Measurements from ENCODE around the gene LRP10. TPM values are rescaled to one million over a fixed set of nuclear protein-coding genes. Genes with fewer than 3 reads are reported as not detected.

LRP10 gene
- total and polyA plus RNA-seq, 2 of the 4 experiments (the other 2 are of a cell fraction), result 25.1 to 118 TPM

DNA sequence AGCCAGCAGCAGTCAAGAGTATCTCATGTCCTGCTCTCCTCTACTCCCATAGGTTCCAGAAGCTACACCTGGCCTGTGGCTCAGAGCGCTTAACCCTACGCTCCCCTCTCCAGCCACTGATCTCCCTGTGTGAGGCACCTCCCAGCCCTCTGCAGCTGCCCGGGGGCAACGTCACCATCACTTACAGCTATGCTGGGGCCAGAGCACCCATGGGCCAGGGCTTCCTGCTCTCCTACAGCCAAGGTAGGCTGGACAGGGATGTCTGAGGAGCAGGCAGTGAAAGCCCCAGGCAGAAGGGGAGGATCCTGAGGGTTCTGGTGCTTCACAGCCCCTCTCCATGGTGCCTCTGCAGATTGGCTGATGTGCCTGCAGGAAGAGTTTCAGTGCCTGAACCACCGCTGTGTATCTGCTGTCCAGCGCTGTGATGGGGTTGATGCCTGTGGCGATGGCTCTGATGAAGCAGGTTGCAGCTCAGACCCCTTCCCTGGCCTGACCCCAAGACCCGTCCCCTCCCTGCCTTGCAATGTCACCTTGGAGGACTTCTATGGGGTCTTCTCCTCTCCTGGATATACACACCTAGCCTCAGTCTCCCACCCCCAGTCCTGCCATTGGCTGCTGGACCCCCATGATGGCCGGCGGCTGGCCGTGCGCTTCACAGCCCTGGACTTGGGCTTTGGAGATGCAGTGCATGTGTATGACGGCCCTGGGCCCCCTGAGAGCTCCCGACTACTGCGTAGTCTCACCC, 3.6 kb downstream of the LRP10 start (continued):
- TF ChIP-seq FOS (IDR thresholded peaks at IDR 0.05; ENCODE audit: low read depth, low read length) (no peak), CEBPB (IDR thresholded peaks at IDR 0.05; ENCODE audit: low read depth, low read length) (no peak), MXI1 (IDR thresholded peaks at IDR 0.05; ENCODE audit: borderline replicate concordance, low read depth, low read length) (no peak)
- TF ChIP-seq, protein P1, sequence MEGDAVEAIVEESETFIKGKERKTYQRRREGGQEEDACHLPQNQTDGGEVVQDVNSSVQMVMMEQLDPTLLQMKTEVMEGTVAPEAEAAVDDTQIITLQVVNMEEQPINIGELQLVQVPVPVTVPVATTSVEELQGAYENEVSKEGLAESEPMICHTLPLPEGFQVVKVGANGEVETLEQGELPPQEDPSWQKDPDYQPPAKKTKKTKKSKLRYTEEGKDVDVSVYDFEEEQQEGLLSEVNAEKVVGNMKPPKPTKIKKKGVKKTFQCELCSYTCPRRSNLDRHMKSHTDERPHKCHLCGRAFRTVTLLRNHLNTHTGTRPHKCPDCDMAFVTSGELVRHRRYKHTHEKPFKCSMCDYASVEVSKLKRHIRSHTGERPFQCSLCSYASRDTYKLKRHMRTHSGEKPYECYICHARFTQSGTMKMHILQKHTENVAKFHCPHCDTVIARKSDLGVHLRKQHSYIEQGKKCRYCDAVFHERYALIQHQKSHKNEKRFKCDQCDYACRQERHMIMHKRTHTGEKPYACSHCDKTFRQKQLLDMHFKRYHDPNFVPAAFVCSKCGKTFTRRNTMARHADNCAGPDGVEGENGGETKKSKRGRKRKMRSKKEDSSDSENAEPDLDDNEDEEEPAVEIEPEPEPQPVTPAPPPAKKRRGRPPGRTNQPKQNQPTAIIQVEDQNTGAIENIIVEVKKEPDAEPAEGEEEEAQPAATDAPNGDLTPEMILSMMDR (conservative IDR thresholded peaks at IDR 0.05; ENCODE audit: low read depth, low read length), result no peak
